Thymus (tissue), 11 donors: ENCODE data around the gene PBX4. TPM values are rescaled to one million over a fixed set of nuclear protein-coding genes. Genes with fewer than 3 reads are reported as not detected.

Source experiments
- DNase-seq, 9 donors: peaks; one replicate each; pipeline ENCODE4 v3.0.0-alpha.2; 2013; ENCODE audit warnings: low spot score in 9 of 9, low read depth in 6 of 9, missing footprints in 1 of 9
- H3K27ac ChIP-seq, 2 donors: one replicate each; pipeline ENCODE4 v1.5.1; 2013; ENCODE audit warnings: control low read depth in 1 of 2, low read depth in 1 of 2, low read length in 1 of 2, mild to moderate bottlenecking in 1 of 2, moderate library complexity in 1 of 2
- H3K27me3 ChIP-seq, 2 donors: one replicate each; pipeline ENCODE4 v1.5.1; 2013; ENCODE audit warnings: low read length in 1 of 2; ENCODE audit not compliant: control insufficient read depth in 2 of 2, insufficient read depth in 1 of 2
- H3K36me3 ChIP-seq, 2 donors: one replicate each; pipeline ENCODE4 v1.5.1; 2013; ENCODE audit warnings: low read length in 1 of 2, mild to moderate bottlenecking in 1 of 2, moderate library complexity in 1 of 2; ENCODE audit not compliant: control insufficient read depth in 2 of 2, insufficient read depth in 2 of 2
- H3K4me1 ChIP-seq, 2 donors: one replicate each; pipeline ENCODE4 v1.5.1; 2013; ENCODE audit warnings: low read length in 2 of 2; ENCODE audit not compliant: control insufficient read depth in 2 of 2, insufficient read depth in 2 of 2
- H3K4me3 ChIP-seq, 2 donors: one replicate each; pipeline ENCODE4 v1.5.1; 2013; ENCODE audit warnings: low read length in 2 of 2, control low read depth in 1 of 2, mild to moderate bottlenecking in 1 of 2
- H3K9me3 ChIP-seq, 2 donors: one replicate each; pipeline ENCODE4 v1.5.1; 2013; ENCODE audit warnings: low read length in 1 of 2, mild to moderate bottlenecking in 1 of 2; ENCODE audit not compliant: control insufficient read depth in 2 of 2, insufficient read depth in 1 of 2
- WGBS: extraction: QIAGEN DNeasy Blood & Tissue Kit; methylation state at CpG from one replicate; pipeline ENCODE4 v1.1.7; 2013; 5-methylcytosine and 5-hydroxymethylcytosine counted together
- polyA plus RNA-seq: library from polyadenylated mRNA; stranded (reverse); fragments of 200-250 nt; gene quantifications from one replicate; pipeline ENCODE4 v1.2.3, GENCODE V29; 2013
- total RNA-seq: library from RNA; stranded (reverse); fragments of 120-200 nt; gene quantifications from one replicate; pipeline ENCODE4 v1.2.4, GENCODE V29; 2013
- donor health status: healthy.

The PBX4 gene
- total and polyA plus RNA-seq, 2 donors: 4.1 to 26.7 TPM

- DNase-seq: no peak
- Histone ChIP-seq H3K4me3 (no peak overlapping the region), H3K4me1 (peaks cover 2 to 3% of the 10 kb centered on the region in 2 donors), H3K9me3 (no peaks in the 10 kb centered on the region), H3K36me3 (peaks cover 7 to 27% of the 10 kb centered on the region in 2 donors), H3K27me3 (no peaks in the 10 kb centered on the region), H3K27ac (no peak overlapping the region)
- WGBS: 92% methylated on average over 11 of the region's 11 CpGs
Measured at GRCh38 chr19:19571071-19571786, 47.3 kb downstream of the PBX4 start.

DNA sequence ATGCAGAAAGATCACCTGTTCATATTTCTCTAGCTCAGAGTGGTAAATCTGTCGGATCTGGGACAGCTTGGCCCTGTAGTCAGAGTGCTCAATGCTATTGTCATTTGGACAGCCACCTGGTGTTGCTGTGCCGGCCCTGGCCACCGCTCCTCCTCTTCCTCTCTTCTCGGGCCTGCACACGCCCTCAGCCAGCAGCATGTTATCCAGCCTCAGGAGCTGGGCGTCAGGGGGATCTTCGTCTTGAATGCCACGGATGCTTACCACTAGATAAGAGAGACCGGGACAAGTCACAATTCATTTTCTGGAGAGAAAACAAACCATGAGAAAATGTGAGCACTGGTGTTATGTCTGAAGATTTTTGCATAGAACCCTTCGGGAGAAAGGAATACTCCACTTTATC lies 47.9 kb downstream of the PBX4 start:
- no peaks in the 10 kb centered on the region for H3K9me3 ChIP-seq
- H3K4me3 ChIP-seq: no peak overlapping the region
- H3K27me3 ChIP-seq: no peaks in the 10 kb centered on the region
- H3K36me3 ChIP-seq: peaks cover 9 to 27% of the 10 kb centered on the region in 2 donors
- DNase-seq: no peak
- peaks cover 0 to under 1% of the 10 kb centered on the region in 2 donors for H3K4me1 ChIP-seq
- H3K27ac ChIP-seq: no peak overlapping the region
- WGBS: 97% methylated on average over 10 of the region's 10 CpGs

- Histone ChIP-seq H3K9me3 (no peaks in the 10 kb centered on the region), H3K4me1 (no peaks in the 10 kb centered on the region), H3K4me3 (no peak overlapping the region), H3K27ac (no peak overlapping the region), H3K36me3 (peaks cover 14 to 34% of the 10 kb centered on the region in 2 donors), H3K27me3 (no peaks in the 10 kb centered on the region)
- whole genome bisulfite sequencing: 94% methylated on average over 25 of the region's 25 CpGs
- DNase-seq: no peak
Measured at GRCh38 chr19:19568802-19569756, 49.4 kb downstream of the PBX4 start.

DNA sequence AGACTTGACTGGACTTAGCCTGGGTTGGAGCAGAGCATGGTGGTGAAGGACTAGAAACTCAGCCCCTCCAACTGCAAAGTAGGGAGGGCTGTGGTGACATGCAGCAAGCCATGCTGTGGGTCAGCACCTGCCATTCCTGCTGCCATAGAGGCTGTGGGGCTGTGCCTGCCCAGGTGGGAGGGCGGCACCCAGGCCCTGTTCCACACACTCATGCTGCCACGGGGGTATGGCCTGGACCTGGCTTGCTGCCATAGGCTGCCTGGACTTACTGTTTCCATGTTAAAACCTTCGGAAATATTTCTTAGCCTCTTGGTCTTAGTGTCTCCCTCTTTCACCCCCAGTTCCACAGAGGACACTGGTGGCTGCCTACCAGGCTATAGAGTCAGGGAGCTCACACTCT lies 51.1 kb downstream of the PBX4 start:
- Histone ChIP-seq H3K27me3 (no peaks in the 10 kb centered on the region), H3K4me1 (no peaks in the 10 kb centered on the region), H3K4me3 (no peak overlapping the region), H3K9me3 (no peaks in the 10 kb centered on the region), H3K27ac (no peak overlapping the region), H3K36me3 (peaks cover 18 to 44% of the 10 kb centered on the region in 2 donors)
- 97% methylated on average over 3 of the region's 3 CpGs for WGBS
- DNase-seq: no peak

DNA sequence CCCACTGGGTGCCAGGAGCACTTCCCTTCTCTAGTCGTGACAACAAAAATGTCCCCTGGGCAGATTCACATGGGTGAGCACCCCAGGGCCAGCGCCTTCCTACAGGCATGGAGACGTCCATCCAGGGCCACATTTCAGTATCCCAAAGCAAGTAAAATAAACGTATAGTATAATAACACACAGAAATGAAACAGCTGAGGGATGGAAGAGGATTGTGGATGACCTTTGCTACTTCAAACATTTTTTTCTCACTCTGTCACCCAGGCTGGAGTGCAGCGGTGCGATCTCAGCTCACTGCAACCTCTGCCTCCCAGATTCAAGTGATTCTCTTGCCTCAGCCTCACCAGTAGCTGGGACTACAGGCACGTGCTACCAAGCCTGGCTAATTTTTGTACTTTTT lies 52.2 kb downstream of the PBX4 start:
- H3K4me1 ChIP-seq: no peaks in the 10 kb centered on the region
- DNase-seq: no peak
- no peaks in the 10 kb centered on the region for H3K27me3 ChIP-seq
- 97% methylated on average over 7 of the region's 7 CpGs for WGBS
- H3K36me3 ChIP-seq: peaks cover 18 to 47% of the 10 kb centered on the region in 2 donors
- H3K27ac ChIP-seq: no peak overlapping the region
- H3K4me3 ChIP-seq: no peak overlapping the region
- H3K9me3 ChIP-seq: no peaks in the 10 kb centered on the region

DNA sequence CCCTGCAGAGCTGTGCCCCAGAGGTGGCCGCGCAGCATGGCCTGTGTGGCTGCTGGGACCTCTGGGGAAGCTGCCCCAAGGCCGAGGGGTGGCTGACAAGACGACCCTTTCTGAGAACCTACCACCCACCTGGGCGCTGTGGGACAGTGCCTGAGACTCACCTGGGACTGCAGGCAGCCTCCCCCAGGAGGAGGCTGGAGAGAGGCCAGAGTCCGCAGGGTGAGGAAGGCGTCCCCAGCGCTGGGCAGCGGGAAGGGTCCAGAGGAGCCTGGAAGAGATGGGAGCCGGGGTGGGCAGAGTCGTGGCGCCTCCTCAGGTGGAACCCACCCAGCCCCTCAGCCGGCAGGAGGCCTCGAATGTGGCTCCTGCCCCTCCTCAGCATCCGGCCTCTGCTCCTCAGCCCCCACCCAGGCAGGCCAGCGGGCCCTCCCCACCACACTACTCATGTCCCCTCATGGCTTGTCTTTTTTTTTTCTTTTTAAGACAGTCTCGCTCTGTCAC lies 55.1 kb downstream of the PBX4 start:
- no peaks in the 10 kb centered on the region for H3K4me1 ChIP-seq
- H3K27me3 ChIP-seq: no peaks in the 10 kb centered on the region
- H3K4me3 ChIP-seq: no peak overlapping the region
- DNase-seq: no peak
- 97% methylated on average over 17 of the region's 17 CpGs for WGBS
- peaks cover 11 to 35% of the 10 kb centered on the region in 2 donors for H3K36me3 ChIP-seq
- H3K27ac ChIP-seq: no peak overlapping the region
- no peaks in the 10 kb centered on the region for H3K9me3 ChIP-seq

DNA sequence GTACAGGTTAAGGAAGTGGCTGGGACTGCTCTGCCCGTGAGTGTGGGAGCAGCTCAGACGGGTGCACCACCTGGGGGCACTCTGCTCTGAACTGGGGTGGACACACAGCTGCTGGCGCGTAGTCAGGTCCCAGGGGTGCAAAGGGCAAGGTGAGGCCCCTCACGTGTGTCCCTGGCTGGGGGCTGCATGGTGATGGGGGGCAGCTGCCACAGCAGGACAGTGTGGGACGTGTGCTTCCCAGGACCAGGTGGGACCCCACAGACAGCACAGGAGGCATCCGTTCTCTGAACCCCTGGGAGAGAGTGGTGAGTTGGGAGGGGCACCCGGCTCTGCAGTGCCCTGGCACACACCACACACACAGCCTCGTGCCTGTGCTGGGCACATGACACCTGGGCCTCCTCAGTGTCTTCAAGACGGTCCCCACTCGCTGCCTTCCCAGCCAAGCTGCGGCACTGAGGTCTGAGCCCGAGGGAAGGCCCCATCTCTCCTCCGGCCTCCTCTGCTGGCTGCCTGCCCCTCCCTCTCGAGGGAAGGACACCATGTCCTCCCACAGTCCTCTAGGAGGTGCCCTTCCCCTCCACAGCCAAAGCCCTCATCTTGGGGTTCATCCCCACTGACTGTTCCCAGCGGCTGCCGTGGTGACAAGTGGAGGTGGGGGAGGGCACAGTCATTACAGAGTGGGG lies 55.7 kb downstream of the PBX4 start:
- no peak overlapping the region for H3K4me3 ChIP-seq
- DNase-seq: peak in 1 of 9 donors; percentile 45
- peaks cover 11 to 35% of the 10 kb centered on the region in 2 donors for H3K36me3 ChIP-seq
- no peaks in the 10 kb centered on the region for H3K9me3 ChIP-seq
- H3K27ac ChIP-seq: no peak overlapping the region
- no peaks in the 10 kb centered on the region for H3K4me1 ChIP-seq
- 92% methylated on average over 17 of the region's 17 CpGs for WGBS
- no peaks in the 10 kb centered on the region for H3K27me3 ChIP-seq

DNA sequence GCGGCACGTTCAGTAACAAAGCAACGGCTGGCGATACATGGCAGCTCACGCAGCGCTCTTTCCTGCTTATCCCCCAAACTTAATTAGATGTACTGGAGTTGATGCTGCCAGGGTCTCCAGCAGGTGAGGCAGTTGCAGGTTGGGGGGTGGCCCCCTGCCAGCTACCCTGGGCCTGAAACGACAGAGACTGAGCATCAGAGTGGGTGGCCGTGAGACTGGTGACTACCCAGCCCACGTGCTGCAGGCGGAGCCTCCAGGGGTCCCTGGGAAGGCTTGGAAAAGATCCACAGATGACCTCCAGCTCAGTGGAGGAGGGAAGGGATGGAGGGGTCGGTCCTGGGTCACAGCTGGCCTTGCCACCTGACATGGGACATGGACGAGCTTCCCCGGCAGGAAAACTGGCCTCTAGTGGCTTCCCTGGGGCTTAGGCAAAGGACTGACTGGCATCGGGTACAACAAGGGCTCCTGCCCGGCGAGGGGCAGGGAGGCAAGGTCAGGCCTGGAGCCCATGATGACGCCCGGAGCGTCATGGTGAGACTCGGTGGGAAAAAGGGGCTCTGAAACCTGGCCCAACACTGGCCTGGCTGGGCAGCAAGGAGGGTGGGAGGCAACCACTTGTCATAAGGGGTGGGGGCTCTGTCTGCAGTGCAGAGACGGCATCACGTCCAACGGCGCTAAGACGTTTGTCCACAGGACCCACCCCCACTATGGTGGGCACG lies 56.4 kb downstream of the PBX4 start:
- DNase-seq: no peak
- no peaks in the 10 kb centered on the region for H3K27me3 ChIP-seq
- WGBS: 94% methylated on average over 26 of the region's 26 CpGs
- H3K9me3 ChIP-seq: no peaks in the 10 kb centered on the region
- H3K36me3 ChIP-seq: peaks cover 11 to 28% of the 10 kb centered on the region in 2 donors
- no peak overlapping the region for H3K27ac ChIP-seq
- no peak overlapping the region for H3K4me3 ChIP-seq
- H3K4me1 ChIP-seq: no peaks in the 10 kb centered on the region
